D721Med (cell line): ENCODE data around the gene NPSR1.

Experiments used
- DNase-seq: peaks from one replicate; pipeline ENCODE4 v3.0.0; 2011; ENCODE audit warnings: low spot score; ENCODE audit not compliant: insufficient read length
- FAIRE-seq: peaks from 2 replicates; lab custom pipeline; 2011; peaks lifted over from hg19 to GRCh38; lab: Jason Lieb, UNC
- CTCF ChIP-seq: IDR thresholded peaks from 2 replicates; pipeline ENCODE4 v1.5.1; 2012; ENCODE audit warnings: mild to moderate bottlenecking, control low read depth; ENCODE audit not compliant: insufficient read depth; ENCODE audit errors: missing control alignments

Gene NPSR1

GRCh38 chr7:34653787-34654186 is 4.2 kb upstream of the NPSR1 start:
- FAIRE-seq, result no peak
- no peak for TF ChIP-seq CTCF
- no peak for DNase-seq

DNA sequence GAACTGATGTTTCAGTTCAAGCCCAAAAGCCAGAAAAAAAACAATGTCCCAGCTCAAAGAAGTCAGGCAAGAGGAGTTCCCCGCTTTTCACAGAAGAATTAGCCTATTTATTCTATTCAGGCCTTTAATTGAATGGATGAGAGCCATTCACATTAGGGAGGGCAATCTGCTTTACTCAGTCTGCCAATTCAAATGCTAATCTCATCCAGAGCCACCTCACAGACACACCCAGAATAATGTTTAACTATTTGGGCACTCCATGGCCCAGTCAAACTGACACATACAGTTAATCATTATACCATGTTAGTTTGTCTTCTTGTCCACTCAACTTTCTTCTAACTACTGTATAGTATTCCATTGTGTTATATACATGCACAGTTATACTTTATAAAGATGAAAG is 2.6 kb upstream of the NPSR1 start:
- TF ChIP-seq CTCF, result no peak
- DNase-seq (no peak), FAIRE-seq (no peak)

GRCh38 chr7:34656041-34656440 is 2.0 kb upstream of the NPSR1 start:
- TF ChIP-seq CTCF, result no peak
- DNase-seq, result no peak
- peak; percentile 53 for FAIRE-seq

GRCh38 chr7:34659472-34660075 is 1.6 kb downstream of the NPSR1 start:
- FAIRE-seq, result no peak
- DNase-seq, result no peak
- TF ChIP-seq CTCF, result no peak

GRCh38 chr7:34662058-34662708 is 4.2 kb downstream of the NPSR1 start:
- no peak for TF ChIP-seq CTCF
- no peak for DNase-seq
- no peak for FAIRE-seq

GRCh38 chr7:34664755-34665154 is 6.7 kb downstream of the NPSR1 start:
- DNase-seq, result no peak
- no peak for TF ChIP-seq CTCF
- FAIRE-seq, result no peak

GRCh38 chr7:34672430-34672829 is 14.4 kb downstream of the NPSR1 start:
- TF ChIP-seq CTCF, result no peak
- FAIRE-seq (no peak), DNase-seq (no peak)
